Omental fat pad (tissue), 4 donors: ENCODE results near the gene CLCNKA. TPM values are rescaled to one million over a fixed set of nuclear protein-coding genes. Genes with fewer than 3 reads are reported as not detected.

Experiments used
- ATAC-seq: fragments of 150-250 bp; one replicate; pipeline ENCODE4 v1.9.1; 2016; ENCODE audit warnings: mild to moderate bottlenecking, moderate library complexity; ENCODE audit not compliant: low FRiP score
- DNase-seq: peaks from one replicate; pipeline ENCODE4 v3.0.0-alpha.2; 2019; ENCODE audit warnings: low spot score
- CTCF ChIP-seq, 3 donors: fragments of 450-650 bp; IDR thresholded peaks; one replicate each; pipeline ENCODE4 v1.5.1; 2016 to 2017; ENCODE audit warnings: antibody characterized with exemption in 3 of 3, mild to moderate bottlenecking in 3 of 3, moderate library complexity in 2 of 3
- total RNA-seq, 4 donors: library from RNA; depleted of rRNA; stranded (reverse); fragments of >200 nt; gene quantifications; one replicate each; pipeline ENCODE4 v1.1.0, GENCODE V29; 2016

Gene CLCNKA
- total RNA-seq, 4 donors from 2014 or later, result 0.37 to 2.4 (median 1.0) TPM

GRCh38 chr1:16013908-16014258, 8.0 kb upstream of the CLCNKA start:
- TF ChIP-seq CTCF (IDR thresholded peaks at IDR 0.05), result no peak

GRCh38 chr1:16014509-16015482, 7.0 kb upstream of the CLCNKA start:
- TF ChIP-seq CTCF (IDR thresholded peaks at IDR 0.05), result no peak
- DNase-seq (no peak), ATAC-seq (no peak)

More at GRCh38 chr1:16013908-16014258, 8.0 kb upstream of the CLCNKA start:
- ATAC-seq, result no peak
- no peak for DNase-seq

GRCh38 chr1:16015491-16015890, 6.3 kb upstream of the CLCNKA start:
- TF ChIP-seq CTCF (IDR thresholded peaks at IDR 0.05), result no peak
- ATAC-seq, result no peak
- DNase-seq, result no peak

- ATAC-seq (no peak), DNase-seq (no peak)
- TF ChIP-seq CTCF (IDR thresholded peaks at IDR 0.05), result no peak
Measured at GRCh38 chr1:16015960-16016901, 5.6 kb upstream of the CLCNKA start.

- DNase-seq (no peak), ATAC-seq (no peak)
- TF ChIP-seq CTCF (IDR thresholded peaks at IDR 0.05), result no peak
Measured at GRCh38 chr1:16017076-16017460, 4.8 kb upstream of the CLCNKA start.

- ATAC-seq (peak; percentile 71), DNase-seq (no peak)
- no peak for TF ChIP-seq CTCF (IDR thresholded peaks at IDR 0.05)
Measured at GRCh38 chr1:16017461-16018303, 4.2 kb upstream of the CLCNKA start, which contains the start of gene HSPB7. TSS of gene HSPB7 (minus strand) at chr1:16018043. CDS start at chr1:16017963, 80 bp downstream.
